Activated naive CD4-positive, alpha-beta T cell treated with Interleukin-2 at 50 U/mL for 16 hours (primary cell): Measurements from ENCODE around the gene HIF3A.

Experiments
- DNase-seq: peaks from one replicate; pipeline ENCODE4 v3.0.0-alpha.2; 2020

HIF3A gene

DNA sequence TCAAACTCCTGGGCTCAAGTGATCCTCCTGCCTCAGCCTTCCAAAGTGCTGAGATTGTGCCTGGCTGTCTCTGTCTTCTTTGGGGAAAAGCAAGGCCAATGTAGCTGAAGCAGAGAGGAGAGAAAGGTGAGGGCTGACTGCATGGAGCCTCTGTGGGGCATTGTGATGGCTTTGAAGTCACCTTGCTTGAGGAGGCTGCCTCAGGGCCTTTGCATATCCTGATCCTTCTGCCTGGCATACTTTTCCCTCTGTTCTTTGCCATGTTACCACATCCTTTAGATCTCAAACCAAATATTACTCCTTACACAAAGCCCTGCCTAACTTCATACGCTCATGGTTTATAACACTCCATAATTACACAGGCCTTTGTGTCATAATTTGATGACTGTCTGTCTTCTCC lies 40.6 kb downstream of the HIF3A start:
- DNase-seq: no peak

DNA sequence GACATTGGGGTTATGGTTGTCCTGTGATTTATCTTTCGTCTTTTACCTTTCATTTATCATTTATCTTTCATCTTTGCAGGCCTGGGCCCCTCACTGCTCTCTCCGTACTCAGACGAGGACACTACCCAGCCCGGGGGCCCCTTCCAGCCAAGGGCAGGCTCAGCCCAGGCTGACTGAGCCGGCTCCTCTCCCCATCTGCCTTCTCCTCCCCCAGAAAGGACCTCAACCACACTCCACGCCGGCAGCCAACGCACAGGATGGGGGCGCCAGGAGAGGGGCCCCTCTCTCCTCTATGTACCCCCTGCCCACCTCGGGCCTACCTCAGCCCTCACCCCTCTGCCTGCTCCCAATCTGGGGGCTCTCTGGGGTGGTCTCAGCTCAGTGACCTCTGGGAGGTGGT lies 42.6 kb downstream of the HIF3A start:
- DNase-seq: no peak

DNA sequence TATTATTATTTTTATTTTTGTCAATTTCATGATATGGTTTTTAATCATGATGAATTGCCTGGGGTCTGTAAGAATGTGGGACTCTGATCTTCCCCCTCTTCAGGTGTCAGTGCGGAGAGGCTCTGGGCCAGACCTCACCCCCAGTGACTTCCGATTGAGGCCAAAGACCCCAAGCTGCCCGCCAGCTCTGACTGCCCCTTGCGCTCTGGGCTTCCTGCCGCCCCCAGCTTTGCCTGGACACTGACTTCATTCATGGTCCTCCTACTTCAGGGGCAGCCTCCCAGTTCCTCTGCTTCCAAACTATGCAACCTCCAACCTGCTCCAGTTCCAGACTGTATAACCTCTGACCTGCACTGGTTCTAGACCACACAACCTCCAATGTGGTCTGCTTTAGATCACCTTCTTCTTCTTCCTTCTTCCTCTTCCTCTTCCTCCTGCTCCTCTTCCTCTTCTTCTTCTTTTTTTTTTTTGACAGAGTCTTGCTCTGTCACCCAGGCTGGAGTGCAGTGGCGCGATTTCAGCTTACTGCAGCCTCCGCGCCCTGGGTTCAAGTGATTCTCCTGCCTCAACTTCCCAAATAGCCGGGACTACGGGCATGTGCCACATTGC lies 43.3 kb downstream of the HIF3A start:
- no peak for DNase-seq

DNA sequence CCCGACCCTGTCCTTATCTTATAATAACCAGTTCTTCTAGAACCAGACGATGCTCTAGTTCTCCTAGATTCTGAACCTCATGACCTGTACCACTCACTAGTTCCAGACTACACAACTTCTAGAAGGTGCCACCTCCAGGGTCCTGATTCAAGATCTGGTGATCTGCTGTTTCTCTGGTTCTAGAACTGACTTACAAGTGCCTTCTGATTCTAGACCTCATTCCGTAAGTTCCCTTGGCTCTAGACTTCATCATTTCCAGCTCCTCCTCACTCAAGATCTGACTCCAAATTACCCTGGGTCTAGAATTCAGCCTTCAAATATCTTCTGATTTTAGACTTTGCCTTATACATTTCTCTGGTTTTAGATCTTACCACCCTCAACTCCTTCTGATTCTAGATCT lies 45.1 kb downstream of the HIF3A start:
- DNase-seq: no peak

DNA sequence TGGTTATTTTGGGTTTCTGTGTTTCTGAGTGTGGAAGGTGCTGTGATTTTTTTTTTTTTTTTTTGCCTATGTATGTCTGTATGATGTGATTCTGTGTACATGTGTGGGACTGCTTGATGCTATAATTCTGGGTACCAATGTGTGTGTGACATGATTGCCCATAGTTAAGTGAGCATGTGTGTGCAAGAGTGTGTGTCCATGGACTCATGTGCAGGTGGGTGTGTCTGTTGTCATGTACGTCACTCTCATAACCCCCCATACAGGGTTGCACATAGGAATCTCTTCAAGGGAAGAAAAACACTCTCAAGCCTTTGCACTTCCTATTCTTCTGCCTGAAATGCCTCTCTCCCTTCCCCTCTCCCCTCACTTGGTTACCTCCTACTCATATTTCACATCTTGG lies 47.5 kb downstream of the HIF3A start:
- no peak for DNase-seq

GRCh38 chr19:46345157-46345556 lies 48.3 kb downstream of the HIF3A start:
- DNase-seq: no peak

DNA sequence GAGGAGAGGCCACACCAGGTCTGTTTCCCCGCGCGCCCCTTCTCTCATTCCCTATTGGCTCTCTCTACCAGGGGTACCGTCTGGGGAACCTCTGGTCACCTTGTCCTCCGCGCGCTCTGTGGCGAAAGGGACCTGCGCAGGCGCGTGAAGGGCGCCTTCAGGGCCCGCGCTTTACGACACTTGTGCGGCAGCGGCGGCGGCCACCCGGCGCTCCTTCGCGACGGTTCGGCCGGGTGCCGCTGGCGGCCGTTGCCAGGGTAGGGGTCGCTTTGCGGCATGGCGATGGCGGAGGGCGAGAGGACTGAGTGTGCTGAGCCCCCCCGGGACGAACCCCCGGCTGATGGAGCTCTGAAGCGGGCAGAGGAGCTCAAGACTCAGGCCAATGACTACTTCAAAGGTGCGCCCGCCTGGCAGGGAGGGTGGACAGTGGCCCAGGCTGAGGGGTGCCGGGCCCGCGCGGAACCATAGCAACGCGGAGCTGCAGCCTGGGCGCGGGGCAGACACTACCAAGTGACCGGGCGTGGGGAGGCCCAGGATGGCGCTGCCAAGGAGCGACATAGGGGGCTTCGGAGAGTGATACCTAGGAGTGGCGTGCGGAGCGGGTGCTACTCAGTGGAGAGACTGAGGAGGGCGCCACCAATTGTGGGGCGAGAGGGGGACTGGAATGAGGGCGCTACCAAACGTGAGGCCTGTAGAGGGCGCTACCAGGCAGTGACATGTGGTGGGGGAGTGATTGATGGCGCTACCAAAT lies 50.2 kb downstream of the HIF3A start, which contains the start of gene PPP5C:
PPP5C (plus strand) TSS at position 267 of the 751 bp plus-strand sequence; CDS start at position 277, 10 bp downstream.
- peak; percentile 89 for DNase-seq

DNA sequence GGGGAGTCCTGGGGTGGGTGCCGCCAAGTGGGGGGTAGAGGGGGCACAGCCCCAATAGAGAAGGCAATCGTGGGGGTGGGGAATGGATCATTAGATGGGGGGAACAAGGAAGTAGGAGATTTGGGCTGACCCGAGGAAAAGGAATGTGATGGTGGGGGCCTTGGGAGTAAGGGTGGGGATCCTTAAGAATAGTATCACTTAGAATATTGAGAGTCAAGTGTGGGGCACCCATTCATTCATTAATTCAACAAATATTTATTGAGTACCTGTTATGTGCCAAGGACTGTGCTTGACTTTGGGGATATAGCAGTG lies 50.7 kb downstream of the HIF3A start:
- DNase-seq: no peak

- no peak for DNase-seq
Measured at GRCh38 chr19:46347985-46348384, 51.1 kb downstream of the HIF3A start.

DNA sequence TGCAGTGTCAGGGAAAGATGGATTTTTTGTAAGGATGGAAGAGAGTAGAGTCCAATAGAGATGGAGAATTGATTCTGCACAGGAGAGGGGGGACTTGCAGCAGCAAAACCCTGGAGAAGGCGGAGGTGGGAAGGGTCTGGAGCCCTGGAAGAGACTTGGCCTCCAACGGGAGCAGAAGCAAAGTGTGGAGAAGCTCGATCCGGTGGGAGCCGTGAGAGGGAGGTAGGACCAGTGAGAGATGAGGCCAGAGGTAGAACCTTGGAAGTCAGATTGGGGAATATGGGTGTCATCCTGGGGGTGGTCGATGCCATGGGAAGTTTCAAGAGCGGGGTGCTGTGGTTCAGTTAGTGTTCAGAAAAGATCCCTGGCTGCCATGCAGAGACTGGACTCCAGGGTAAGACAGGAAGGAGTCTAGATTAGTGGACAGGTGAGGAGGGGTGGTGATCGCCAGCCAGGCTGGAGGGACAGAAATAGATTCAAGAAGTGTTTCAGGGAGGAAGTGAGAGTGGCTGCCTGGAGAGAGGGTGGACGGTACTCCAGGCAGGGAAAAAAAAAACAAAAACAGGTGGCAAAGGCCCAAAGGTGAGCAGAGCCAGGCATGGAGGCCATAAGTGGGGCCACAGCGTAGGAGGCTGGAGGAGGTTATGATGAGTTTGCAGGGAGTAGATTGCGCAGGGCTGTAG lies 52.6 kb downstream of the HIF3A start:
- no peak for DNase-seq

GRCh38 chr19:46350029-46350757 lies 53.4 kb downstream of the HIF3A start:
- no peak for DNase-seq

DNA sequence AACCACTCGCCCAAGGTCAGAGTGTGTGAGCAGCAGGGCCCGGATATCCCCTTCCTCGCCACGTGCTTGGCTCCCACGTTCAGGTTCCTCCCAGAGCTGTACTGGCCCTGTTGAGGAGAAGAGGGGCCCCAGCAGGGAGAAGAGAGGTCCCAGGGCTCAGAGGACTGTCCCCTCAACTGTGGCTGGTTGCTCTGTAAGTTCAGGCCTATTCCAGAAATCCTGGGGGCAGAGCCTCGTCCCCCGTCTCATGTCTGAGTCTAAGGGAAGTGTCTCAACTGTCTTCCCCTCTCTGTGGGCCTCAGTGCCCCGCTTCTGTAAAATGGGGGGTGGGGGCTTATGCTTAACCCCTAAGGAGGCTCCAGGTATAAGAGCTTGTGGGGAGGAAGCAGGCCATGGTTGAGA lies 53.9 kb downstream of the HIF3A start:
- DNase-seq: peak; percentile 47

DNA sequence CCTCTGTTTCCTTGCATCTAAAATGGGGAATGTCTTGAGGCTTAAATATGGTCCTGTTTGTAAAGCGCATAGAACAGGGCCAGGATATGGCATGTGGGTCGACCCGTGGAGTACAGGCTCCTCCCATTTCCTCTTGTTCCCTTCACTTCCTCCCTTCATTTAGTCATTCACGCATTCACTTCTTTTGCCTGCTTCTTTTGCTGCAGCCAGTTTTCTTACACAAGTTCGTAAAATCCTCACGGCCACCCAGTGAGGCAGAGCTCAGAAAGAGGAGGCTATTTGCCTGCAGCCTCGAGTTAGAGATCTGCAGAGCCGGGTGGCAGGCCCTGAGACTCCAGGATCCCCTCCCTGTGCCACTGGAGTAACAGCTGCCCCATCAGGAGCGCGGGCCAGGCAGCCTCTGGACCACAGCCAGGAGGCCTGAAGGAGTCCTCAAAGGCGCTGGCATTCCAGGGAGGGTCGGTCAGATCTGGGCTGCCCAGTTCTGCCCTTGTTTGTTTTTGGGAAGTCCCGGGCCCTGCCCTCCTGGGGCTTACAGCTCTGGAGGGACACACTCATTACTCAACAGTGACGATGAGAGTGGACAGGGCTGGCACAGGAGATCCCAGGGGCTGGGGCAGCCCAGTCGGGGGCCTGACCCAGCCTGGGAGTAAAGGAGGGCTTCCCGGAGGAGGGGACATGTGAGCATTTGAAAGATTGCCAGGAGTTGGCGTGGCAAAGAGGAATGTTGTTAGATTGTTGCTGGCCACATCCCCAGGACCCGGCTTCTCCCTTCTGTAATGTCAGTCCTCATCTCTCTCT lies 54.6 kb downstream of the HIF3A start:
- DNase-seq: peak; percentile 8

GRCh38 chr19:46353730-46354528 lies 57.1 kb downstream of the HIF3A start:
- DNase-seq: no peak

DNA sequence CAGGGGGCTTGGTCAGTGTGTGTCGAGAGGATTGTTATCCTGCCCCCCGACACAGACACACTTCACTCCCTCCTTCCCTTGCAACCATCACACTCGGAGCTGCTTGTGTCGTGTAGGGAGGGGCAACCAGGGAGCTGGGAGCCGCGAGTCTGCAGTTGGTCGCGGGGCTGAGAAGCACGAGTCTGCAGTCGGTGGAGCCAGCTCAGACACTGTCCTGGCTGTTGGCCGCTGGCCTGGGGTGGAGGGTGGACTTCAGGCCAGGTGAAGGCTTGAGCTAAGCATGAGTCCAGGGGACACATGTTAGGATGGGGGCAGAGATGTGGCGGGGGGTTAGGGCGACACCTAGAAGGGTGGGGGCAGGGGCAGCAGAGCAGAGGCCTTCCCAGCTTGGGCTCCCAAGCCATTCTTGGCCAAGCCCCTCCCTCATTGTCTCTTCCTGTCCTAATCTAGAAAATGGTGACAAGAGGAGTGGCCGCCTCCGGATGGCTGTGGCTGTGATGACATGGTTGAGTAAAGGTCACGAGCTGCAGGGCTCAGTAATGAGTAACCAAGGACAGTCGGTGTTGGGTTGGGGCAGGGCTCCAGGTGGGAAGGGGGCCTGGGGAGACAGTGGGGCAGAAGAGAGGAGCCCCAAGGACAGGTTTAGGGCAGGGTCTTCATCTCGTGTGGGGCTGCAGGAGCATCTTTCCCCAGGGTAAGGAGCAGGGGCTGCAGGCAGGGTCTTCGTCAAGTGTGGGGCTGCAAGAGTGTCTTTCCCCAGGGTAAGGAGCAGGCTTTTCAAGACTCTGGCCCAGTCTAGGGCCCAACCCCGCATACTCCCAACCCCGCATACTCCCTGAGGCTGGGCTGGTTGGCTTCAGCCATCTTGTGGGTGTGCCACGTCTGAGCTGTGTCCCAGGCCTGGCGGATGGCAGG lies 58.6 kb downstream of the HIF3A start:
- no peak for DNase-seq

DNA sequence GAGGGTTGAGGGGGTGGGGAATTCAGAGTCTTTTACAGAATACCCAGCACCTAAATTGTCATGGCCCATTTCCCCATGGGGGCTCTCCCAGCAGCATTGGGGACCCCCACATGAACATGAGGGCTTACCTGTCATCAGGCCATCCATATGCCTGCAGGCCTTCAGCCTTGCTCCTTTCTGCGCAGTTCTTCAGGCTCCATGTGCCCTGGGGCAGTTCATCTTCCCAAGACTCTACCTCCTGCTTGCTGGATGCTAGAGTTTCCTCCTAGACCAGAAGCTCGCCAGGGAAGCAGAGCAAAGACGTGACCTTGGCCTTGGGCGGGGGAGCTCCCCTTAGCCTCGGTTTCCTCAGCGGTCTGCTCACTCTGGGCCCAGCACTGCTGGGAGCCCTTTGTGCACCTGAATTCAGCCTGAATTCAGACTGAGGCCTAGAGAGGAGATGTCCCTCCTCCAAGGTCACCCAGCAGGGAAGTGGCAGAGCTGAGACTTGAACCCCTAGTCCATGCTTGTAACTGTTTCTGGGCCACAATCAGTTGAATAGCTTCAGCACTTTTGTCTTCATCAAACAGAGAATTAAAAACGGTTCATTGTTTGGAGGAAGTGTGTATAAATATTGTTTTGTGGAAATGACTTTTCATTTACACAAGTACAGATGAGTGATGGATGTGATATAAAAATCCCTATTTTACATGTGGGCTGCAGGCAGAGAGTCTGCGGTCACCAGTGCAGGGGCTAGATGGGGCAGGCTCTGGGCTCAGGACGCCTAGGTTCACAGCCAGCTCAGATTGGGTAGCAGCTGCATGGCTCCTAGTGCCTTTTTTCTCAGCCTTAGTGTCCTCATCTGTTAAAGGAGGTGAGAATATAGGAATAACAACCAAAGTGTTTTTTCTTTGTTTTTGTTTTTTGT lies 59.6 kb downstream of the HIF3A start:
- no peak for DNase-seq

DNA sequence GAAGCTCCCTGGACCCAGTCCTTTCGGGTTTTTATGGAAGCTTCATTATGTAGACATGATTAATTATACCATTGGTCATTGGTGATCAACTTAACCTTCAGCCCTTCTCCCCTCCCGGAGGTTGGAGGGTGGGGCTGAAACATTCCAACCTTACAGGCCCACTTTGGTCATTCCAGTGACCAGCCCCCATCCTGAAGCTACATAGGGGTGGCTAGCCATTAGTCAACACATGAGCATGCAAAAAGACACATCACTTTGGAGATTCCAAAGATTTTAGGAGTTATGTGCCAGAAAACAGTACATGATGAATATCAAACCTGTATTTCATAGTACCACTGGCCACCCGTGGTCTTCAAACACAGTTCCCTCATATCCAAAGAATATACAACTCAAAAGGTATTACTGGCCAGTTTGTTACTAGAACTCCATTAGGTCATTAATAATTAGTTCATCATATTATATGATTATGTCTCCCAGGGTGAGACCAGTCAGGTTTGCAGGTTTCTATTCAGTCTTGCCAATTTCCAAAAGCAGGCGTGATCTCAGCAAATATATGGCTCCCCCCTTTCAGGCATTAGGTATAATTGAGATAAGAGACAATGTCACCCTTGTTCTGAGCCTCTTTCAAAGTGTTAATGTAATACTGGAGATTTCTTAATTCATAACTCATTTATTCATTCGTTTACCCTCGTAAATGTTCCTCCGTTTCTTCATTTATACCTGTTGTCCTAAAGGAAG lies 61.2 kb downstream of the HIF3A start:
- no peak for DNase-seq

- no peak for DNase-seq
Measured at GRCh38 chr19:46361915-46362314, 65.1 kb downstream of the HIF3A start.

DNA sequence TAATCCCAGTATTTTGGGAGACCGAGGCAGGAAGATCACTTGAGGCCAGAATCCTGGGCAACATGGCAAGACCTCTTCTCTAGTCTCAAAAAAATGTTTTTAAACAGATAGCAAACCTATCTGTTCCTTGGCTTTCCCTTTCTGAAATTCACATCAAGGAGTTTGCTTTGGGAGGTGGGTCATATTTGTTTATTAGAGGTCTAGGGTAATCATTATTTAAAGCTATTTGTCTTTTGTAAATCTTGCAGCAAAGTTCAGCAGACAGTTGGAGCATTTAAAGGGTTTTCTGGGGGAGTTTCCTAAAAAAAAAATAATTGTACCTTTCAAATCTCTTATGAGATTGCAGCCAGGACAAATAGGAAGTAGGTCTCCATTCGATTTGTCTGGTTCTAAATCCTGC lies 67.5 kb downstream of the HIF3A start:
- DNase-seq: no peak
